Stomach (tissue), 9 donors: ENCODE measurements around the gene PLIN3. TPM values are rescaled to one million over a fixed set of nuclear protein-coding genes. Genes with fewer than 3 reads are reported as not detected.

ENCODE experiments used
- DNase-seq, 2 donors: peaks; one replicate each; pipeline versions ENCODE4 v3.0.0 to v3.0.0-alpha.2; 2013 to 2019
- H3K27ac ChIP-seq, 5 donors: fragments of 200-600 bp in 4 of 5; sonication (generic) in 4 of 5; one replicate each; pipeline ENCODE4 v1.5.1; 2013 to 2019; ENCODE audit warnings: mild to moderate bottlenecking in 1 of 5, moderate library complexity in 1 of 5
- H3K27me3 ChIP-seq, 3 donors: fragments of 200-600 bp; sonication (generic); one replicate each; pipeline ENCODE4 v1.5.1; 2017 to 2019; ENCODE audit warnings: mixed run types in 1 of 3
- H3K36me3 ChIP-seq, 4 donors: fragments of 200-600 bp; sonication (generic); 1 replicate in 3 of 4; 2 replicates in 1 of 4; pipeline ENCODE4 v1.5.1; 2016 to 2019
- H3K4me1 ChIP-seq, 4 donors: fragments of 200-600 bp; sonication (generic); one replicate each; pipeline ENCODE4 v1.5.1; 2016 to 2019
- H3K4me3 ChIP-seq, 4 donors: fragments of 200-600 bp; sonication (generic) in 3 of 4; one replicate each; pipeline ENCODE4 v1.5.1; 2016 to 2019; ENCODE audit warnings: mild to moderate bottlenecking in 1 of 4
- H3K9me3 ChIP-seq, 4 donors: fragments of 200-600 bp; sonication (generic); one replicate each; pipeline ENCODE4 v1.5.1; 2016 to 2019
- EP300 ChIP-seq: sonication (generic); formaldehyde crosslinking; IDR thresholded peaks from one replicate; pipeline ENCODE4 v1.6.1; 2017; ENCODE audit warnings: antibody characterized with exemption
- POLR2A ChIP-seq, 4 donors: fragments of 450-650 bp; IDR thresholded peaks; one replicate each; pipeline ENCODE4 v1.6.1; 2016; ENCODE audit warnings: antibody characterized with exemption in 4 of 4, control low read depth in 2 of 4, mild to moderate bottlenecking in 1 of 4, moderate library complexity in 1 of 4
- POLR2AphosphoS5 ChIP-seq, 3 donors: sonication (generic); formaldehyde crosslinking; IDR thresholded peaks; one replicate each; pipeline ENCODE4 v1.6.1; 2016; ENCODE audit warnings: antibody characterized with exemption in 3 of 3
- whole genome bisulfite sequencing, 5 donors: extraction: QIAGEN DNeasy Blood & Tissue Kit in 3 of 5; methylation state at CpG; one replicate each; pipeline versions ENCODE4 v1.1.5 to v1.1.7; 2013 to 2018; 5-methylcytosine and 5-hydroxymethylcytosine counted together
- intact Hi-C: fragments of 100-400 bp; cut with DNase I; formaldehyde crosslinking; loops from one replicate; pipeline ENCODE4 v1.15.1; 2023; ENCODE audit warnings: low total_unique reads
- polyA plus RNA-seq, 3 donors: library from polyadenylated mRNA; stranded (reverse); fragments of 200-250 nt; gene quantifications; one replicate each; pipeline ENCODE4 v1.2.3, GENCODE V29; 2013
- total RNA-seq, 5 donors: library from RNA; depleted of rRNA; stranded (reverse); fragments of >200 nt; gene quantifications; one replicate each; pipeline versions ENCODE4 v1.1.0 to v1.2.3, GENCODE V29; 2014 to 2016
- TF ChIP-seq, protein P1 (sequence below), 7 experiments: fragments of 450-650 bp in 4 of 7; fragments of 200-600 bp in 3 of 7; sonication (generic) in 3 of 7; IDR thresholded peaks; one replicate each; pipeline ENCODE4 v1.5.1; 2016 to 2019; ENCODE audit warnings: antibody characterized with exemption in 7 of 7, control low read depth in 2 of 7, mild to moderate bottlenecking in 1 of 7
- donor health status: healthy with polysubstance abuse.
- donor health status: Bipolar disorder and iron deficiency.
- donor health status: healthy.

PLIN3 gene
- total and polyA plus RNA-seq, 8 donors, result 8.9 to 55.3 (median 27.8) TPM

DNA sequence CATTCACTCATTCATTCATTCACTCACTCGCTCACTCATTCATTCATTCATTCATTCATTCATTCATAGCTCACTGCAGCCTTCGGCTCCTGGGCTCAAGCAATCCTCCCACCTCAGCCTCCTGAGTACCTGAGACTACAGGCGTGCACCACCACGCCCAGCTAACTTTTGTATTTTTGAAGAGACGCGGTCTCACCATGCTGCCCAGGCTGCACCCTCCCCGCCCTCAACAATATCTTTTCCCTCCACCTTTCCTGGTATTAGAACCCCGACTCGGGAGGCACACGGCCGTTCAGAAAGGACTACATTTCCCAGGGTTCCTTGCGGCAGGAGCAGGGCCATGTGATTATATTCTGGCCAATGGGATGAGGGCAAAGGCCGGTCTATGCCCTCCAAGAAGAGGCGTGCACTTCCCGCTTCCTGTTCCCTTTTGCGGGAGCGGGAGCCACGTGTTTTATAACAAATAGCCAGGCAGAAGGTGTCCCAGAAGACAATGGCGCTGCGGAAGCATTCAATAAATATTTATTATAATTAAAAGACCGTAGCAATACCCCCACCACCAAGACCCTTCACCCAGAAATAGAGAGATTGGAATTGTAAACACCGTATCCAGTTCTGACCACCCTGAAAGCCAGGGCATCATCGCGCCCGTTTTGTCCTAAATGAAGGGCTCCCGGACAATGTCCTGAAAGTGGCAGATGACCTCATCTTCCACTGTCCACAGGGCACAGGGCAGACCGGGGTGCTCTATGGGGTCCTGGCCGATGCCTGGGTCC, 51.9 kb downstream of the PLIN3 start:
- H3K36me3 ChIP-seq, result peaks cover 20 to 41% (median 40%) of the 10 kb centered on the region in 4 donors
- H3K27ac ChIP-seq, result peak overlapping the region; percentile 29 to 79 (median 61)
- no peaks in the 10 kb centered on the region for H3K27me3 ChIP-seq
- TF ChIP-seq POLR2A (IDR thresholded peaks at IDR 0.05) (no peak), POLR2AphosphoS5 (IDR thresholded peaks at IDR 0.05) (peak; percentile 43 to 89 (median 73)), EP300 (no peak)
- TF ChIP-seq, protein P1, sequence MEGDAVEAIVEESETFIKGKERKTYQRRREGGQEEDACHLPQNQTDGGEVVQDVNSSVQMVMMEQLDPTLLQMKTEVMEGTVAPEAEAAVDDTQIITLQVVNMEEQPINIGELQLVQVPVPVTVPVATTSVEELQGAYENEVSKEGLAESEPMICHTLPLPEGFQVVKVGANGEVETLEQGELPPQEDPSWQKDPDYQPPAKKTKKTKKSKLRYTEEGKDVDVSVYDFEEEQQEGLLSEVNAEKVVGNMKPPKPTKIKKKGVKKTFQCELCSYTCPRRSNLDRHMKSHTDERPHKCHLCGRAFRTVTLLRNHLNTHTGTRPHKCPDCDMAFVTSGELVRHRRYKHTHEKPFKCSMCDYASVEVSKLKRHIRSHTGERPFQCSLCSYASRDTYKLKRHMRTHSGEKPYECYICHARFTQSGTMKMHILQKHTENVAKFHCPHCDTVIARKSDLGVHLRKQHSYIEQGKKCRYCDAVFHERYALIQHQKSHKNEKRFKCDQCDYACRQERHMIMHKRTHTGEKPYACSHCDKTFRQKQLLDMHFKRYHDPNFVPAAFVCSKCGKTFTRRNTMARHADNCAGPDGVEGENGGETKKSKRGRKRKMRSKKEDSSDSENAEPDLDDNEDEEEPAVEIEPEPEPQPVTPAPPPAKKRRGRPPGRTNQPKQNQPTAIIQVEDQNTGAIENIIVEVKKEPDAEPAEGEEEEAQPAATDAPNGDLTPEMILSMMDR (IDR thresholded peaks at IDR 0.05), result no peak
- WGBS, 5 donors, result 23 to 33% (median 28%) methylated on average over 25 to 28 of the region's 28 CpGs
- peaks cover 46 to 68% (median 53%) of the 10 kb centered on the region in 4 donors for H3K4me1 ChIP-seq
- H3K4me3 ChIP-seq, result peak overlapping the region; percentile 10 to 30 (median 22)
- DNase-seq, result peak; percentile 88 to 97
- no peaks in the 10 kb centered on the region for H3K9me3 ChIP-seq
- intact Hi-C loops, result no loop called here

DNA sequence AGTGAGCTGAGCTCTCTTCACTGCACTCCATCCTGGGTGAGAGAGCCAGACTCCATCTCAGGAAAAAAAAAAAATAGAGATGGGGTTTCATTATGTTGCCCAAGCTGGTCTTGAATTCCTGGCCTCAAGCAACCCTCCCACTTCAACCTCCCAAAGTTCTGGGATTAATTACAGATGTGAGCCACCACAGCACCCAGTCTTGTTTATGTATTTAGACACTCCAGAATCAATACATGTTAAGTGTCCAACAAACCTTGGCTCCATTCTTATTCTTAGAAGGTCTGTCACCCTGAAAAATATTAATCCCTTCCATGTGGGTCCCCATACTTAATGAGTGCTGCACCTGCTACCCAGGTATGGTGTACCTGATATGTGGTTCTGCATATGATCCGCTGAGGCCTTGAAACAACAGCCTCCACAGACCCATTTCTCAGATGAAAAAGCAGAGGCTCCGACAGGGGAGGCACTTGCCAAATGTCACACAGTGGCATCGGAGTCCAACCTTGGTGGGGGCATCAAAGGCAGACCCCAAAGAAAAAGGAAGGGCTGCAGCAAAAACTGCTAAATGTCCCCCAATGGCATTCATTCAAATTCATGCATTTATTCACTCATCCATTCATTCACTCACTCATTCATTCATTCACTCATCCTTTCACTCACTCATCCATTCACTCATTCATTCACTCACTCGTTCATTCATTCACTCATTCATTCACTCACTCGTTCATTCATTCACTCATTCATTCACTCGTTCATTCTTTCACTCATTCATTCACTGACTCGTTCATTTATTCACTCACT, 52.6 kb downstream of the PLIN3 start:
- no peak for DNase-seq
- WGBS, 5 donors, result 68 to 75% (median 72%) methylated on average over 7 of the region's 7 CpGs
- Histone ChIP-seq H3K27ac (peak overlapping the region in 4 of 5 donors; percentile 61 to 92 (median 87)), H3K36me3 (peaks cover 20 to 40% (median 39%) of the 10 kb centered on the region in 4 donors), H3K4me1 (peaks cover 46 to 72% (median 54%) of the 10 kb centered on the region in 4 donors), H3K27me3 (no peaks in the 10 kb centered on the region), H3K9me3 (no peaks in the 10 kb centered on the region), H3K4me3 (peak overlapping the region in 1 of 4 donors; percentile 30)
- intact Hi-C loops, result no loop called here
- TF ChIP-seq POLR2AphosphoS5 (IDR thresholded peaks at IDR 0.05) (no peak), EP300 (no peak), POLR2A (IDR thresholded peaks at IDR 0.05) (no peak)
- TF ChIP-seq, protein P1 (IDR thresholded peaks at IDR 0.05), result no peak

DNA sequence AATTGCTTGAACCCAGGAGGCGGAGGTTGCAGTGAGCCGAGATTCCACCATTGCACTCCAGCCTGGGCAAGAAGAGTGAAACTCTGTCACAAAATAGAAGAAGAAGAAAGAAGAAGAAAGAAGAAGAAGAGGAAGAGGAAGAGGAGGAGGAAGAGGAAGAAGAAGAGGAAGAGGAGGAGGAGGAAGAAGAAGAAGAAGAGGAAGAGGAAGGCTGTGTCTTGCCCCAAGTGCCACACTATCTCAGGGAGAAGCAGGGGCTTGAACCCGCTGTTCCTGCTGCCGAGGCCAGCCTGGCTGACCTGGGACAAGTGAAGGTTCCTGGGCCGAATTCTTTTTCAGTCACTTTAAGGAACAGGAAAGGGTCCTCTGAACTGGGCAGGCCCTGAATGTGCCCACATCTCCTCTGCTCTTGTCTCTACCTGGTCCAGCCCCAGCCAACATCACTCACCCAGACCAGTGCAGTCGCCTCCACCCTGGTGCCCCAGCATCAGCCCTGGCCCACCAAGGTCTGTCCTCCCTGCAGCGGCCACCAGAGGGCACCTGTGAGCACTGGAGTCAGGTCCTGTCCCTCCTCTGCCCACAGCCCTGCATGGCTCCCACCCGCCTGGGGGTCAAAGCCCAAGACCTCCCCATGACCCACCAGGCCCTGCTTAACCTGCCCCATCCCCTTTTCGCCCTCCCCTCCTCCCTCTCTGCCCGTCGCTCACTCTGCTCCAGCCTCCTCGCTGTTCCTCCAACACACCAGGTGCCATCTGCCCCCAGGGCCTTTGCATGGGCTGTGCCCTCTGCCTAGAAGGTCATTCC, 55.9 kb downstream of the PLIN3 start:
- Histone ChIP-seq H3K27me3 (no peaks in the 10 kb centered on the region), H3K9me3 (no peaks in the 10 kb centered on the region), H3K36me3 (peaks cover 2 to 7% (median 6%) of the 10 kb centered on the region in 4 donors), H3K4me3 (no peak overlapping the region), H3K27ac (peak overlapping the region in 4 of 5 donors; percentile 79 to 92 (median 87)), H3K4me1 (peaks cover 22 to 58% (median 34%) of the 10 kb centered on the region in 4 donors)
- TF ChIP-seq POLR2AphosphoS5 (IDR thresholded peaks at IDR 0.05), result peak in 1 of 3 donors; percentile 52
- TF ChIP-seq POLR2A (IDR thresholded peaks at IDR 0.05), result no peak
- TF ChIP-seq, protein P1 (IDR thresholded peaks at IDR 0.05), result peak in 6 of 7 experiments; percentile 18 to 93 (median 90)
- no peak for TF ChIP-seq EP300
- 63 to 66% (median 64%) methylated on average over 12 of the region's 12 CpGs for WGBS, 5 donors
- intact Hi-C loops, result loop anchor here (2.0 kb wide), 1 partner anchor 99 kb away; no protein-coding TSS in a partner anchor
- DNase-seq, result peak; percentile 88 to 92
